Tibial nerve (tissue), 4 donors: Measurements from ENCODE around the gene MYOZ3. TPM values are rescaled to one million over a fixed set of nuclear protein-coding genes. Genes with fewer than 3 reads are reported as not detected.

Experiments used
- DNase-seq, 2 donors: peaks; one replicate each; pipeline ENCODE4 v3.0.0-alpha.2; 2019; ENCODE audit warnings: low spot score in 2 of 2
- H3K27ac ChIP-seq, 4 donors: fragments of 200-600 bp; sonication (generic) in 3 of 4; one replicate each; pipeline ENCODE4 v1.5.1; 2017 to 2019; ENCODE audit warnings: mild to moderate bottlenecking in 1 of 4
- H3K27me3 ChIP-seq, 2 donors: fragments of 200-600 bp; sonication (generic) in 1 of 2; one replicate each; pipeline versions ENCODE4 v1.5.1 to v1.6.0; 2017 to 2019
- H3K36me3 ChIP-seq, 3 donors: fragments of 200-600 bp; sonication (generic); one replicate each; pipeline ENCODE4 v1.5.1; 2018 to 2019
- H3K4me1 ChIP-seq, 4 donors: fragments of 200-600 bp; sonication (generic) in 3 of 4; one replicate each; pipeline ENCODE4 v1.5.1; 2017 to 2019
- H3K4me3 ChIP-seq, 4 donors: fragments of 200-600 bp; sonication (generic) in 3 of 4; one replicate each; pipeline ENCODE4 v1.5.1; 2017 to 2019; ENCODE audit warnings: mild to moderate bottlenecking in 1 of 4, moderate library complexity in 1 of 4
- H3K9me3 ChIP-seq, 4 donors: fragments of 200-600 bp; sonication (generic) in 3 of 4; one replicate each; pipeline ENCODE4 v1.5.1; 2017 to 2019
- EP300 ChIP-seq, 2 donors: sonication (generic); formaldehyde crosslinking; IDR thresholded peaks; one replicate each; pipeline ENCODE4 v1.6.1; 2017; ENCODE audit warnings: antibody characterized with exemption in 2 of 2, mild to moderate bottlenecking in 1 of 2
- POLR2A ChIP-seq, 2 donors: fragments of 450-650 bp; IDR thresholded peaks; one replicate each; pipeline ENCODE4 v1.6.1; 2017; ENCODE audit warnings: antibody characterized with exemption in 2 of 2, mild to moderate bottlenecking in 2 of 2, moderate library complexity in 2 of 2
- WGBS, 2 donors: methylation state at CpG; one replicate each; pipeline ENCODE4 v1.1.5; 2018; 5-methylcytosine and 5-hydroxymethylcytosine counted together
- total RNA-seq, 4 donors: library from RNA; depleted of rRNA; stranded (reverse); fragments of >200 nt; gene quantifications; one replicate each; pipeline ENCODE4 v1.1.0, GENCODE V29; 2016
- TF ChIP-seq, protein P1 (sequence below), 5 experiments: fragments of 200-600 bp in 3 of 5; fragments of 450-650 bp in 2 of 5; sonication (generic) in 3 of 5; IDR thresholded peaks; one replicate each; pipeline ENCODE4 v1.5.1; 2016 to 2019; ENCODE audit warnings: antibody characterized with exemption in 5 of 5, mild to moderate bottlenecking in 3 of 5, moderate library complexity in 2 of 5

Gene MYOZ3
- total RNA-seq, 4 donors from 2014 or later = 0.30 to 9.0 (median 4.6) TPM

DNA sequence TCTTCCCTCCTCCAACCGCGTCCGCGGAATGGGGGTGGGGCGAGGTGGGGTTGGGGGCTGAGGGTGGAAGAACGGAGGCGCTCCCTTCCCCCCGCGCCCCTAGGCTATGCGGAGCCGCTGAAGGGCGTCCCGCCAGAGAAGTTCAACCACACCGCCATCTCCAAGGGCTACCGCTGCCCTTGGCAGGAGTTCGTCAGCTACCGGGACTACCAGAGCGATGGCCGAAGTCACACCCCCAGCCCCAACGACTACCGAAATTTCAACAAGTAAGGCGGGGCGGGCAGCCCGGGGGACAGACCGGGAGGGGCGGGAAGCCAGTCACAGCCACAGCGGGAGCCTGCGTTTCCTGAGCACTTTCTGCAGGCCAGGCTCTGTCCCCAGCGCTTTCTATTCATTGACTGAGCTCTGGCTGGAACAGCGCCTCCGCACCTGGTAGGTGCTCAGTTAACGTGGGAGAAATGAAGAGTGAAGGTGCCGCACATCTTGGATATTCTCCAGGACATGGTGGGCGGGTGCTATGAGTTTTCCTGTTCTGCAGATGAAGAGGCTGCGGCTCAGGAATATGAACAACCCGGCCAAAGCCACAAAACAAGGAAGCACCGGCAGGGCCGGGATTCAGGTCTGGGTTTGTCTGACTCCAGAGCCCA is 11.3 kb downstream of the MYOZ3 start:
- TF ChIP-seq POLR2A (IDR thresholded peaks at IDR 0.05) (no peak), EP300 (IDR thresholded peaks at IDR 0.05) (no peak)
- TF ChIP-seq, protein P1, sequence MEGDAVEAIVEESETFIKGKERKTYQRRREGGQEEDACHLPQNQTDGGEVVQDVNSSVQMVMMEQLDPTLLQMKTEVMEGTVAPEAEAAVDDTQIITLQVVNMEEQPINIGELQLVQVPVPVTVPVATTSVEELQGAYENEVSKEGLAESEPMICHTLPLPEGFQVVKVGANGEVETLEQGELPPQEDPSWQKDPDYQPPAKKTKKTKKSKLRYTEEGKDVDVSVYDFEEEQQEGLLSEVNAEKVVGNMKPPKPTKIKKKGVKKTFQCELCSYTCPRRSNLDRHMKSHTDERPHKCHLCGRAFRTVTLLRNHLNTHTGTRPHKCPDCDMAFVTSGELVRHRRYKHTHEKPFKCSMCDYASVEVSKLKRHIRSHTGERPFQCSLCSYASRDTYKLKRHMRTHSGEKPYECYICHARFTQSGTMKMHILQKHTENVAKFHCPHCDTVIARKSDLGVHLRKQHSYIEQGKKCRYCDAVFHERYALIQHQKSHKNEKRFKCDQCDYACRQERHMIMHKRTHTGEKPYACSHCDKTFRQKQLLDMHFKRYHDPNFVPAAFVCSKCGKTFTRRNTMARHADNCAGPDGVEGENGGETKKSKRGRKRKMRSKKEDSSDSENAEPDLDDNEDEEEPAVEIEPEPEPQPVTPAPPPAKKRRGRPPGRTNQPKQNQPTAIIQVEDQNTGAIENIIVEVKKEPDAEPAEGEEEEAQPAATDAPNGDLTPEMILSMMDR (IDR thresholded peaks at IDR 0.05) = no peak
- H3K36me3 ChIP-seq = no peaks in the 10 kb centered on the region
- H3K4me1 ChIP-seq = peaks cover 0 to 49% (median 31%) of the 10 kb centered on the region in 4 donors
- no peaks in the 10 kb centered on the region for H3K27me3 ChIP-seq
- H3K27ac ChIP-seq = peak overlapping the region; percentile 22 to 85 (median 59)
- peak overlapping the region; percentile 32 to 58 (median 50) for H3K4me3 ChIP-seq
- WGBS, 2 donors = 7 to 21% methylated on average over 9 to 21 of the region's 38 CpGs
- peak in 1 of 2 donors; percentile 54 for DNase-seq
- no peaks in the 10 kb centered on the region for H3K9me3 ChIP-seq

DNA sequence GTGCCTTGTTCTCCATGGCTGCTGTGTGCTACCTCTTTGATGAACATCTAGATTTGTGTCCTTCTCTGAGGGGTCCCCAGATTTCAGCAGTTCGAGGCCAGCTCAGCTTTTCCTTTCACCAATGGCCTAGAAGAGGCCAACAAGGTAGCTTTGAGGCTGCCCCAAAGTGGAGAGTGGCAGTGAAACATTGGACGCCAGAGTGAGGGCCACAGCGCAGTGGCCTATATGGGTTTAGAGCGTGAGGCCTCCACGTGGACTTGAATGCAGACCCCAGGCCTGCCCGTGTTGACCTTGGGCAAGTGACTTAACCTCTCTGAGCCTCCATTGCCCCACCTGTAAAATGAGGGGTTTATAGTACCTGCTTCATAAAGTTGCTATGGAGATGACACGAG is 11.8 kb downstream of the MYOZ3 start:
- peak overlapping the region in 3 of 4 donors; percentile 45 to 58 (median 56) for H3K4me3 ChIP-seq
- peaks cover 0 to 49% (median 31%) of the 10 kb centered on the region in 4 donors for H3K4me1 ChIP-seq
- H3K27ac ChIP-seq = peak overlapping the region in 2 of 4 donors; percentile 81 to 85
- DNase-seq = no peak
- H3K36me3 ChIP-seq = peaks cover 0 to 3% (median 0%) of the 10 kb centered on the region in 3 donors
- H3K9me3 ChIP-seq = no peaks in the 10 kb centered on the region
- TF ChIP-seq EP300 (IDR thresholded peaks at IDR 0.05) (no peak), POLR2A (IDR thresholded peaks at IDR 0.05) (no peak)
- TF ChIP-seq, protein P1 (IDR thresholded peaks at IDR 0.05) = no peak
- 78 to 80% methylated on average over 7 of the region's 7 CpGs for WGBS, 2 donors
- H3K27me3 ChIP-seq = no peaks in the 10 kb centered on the region

GRCh38 chr5:150674341-150674821 is 13.3 kb downstream of the MYOZ3 start:
- Histone ChIP-seq H3K36me3 (peaks cover 0 to 18% (median 0%) of the 10 kb centered on the region in 3 donors), H3K9me3 (no peaks in the 10 kb centered on the region), H3K27me3 (no peaks in the 10 kb centered on the region), H3K27ac (peak overlapping the region in 3 of 4 donors; percentile 44 to 85 (median 76)), H3K4me3 (no peak overlapping the region), H3K4me1 (peaks cover 0 to 49% (median 31%) of the 10 kb centered on the region in 4 donors)
- 60 to 62% methylated on average over 4 of the region's 4 CpGs for WGBS, 2 donors
- TF ChIP-seq EP300 (IDR thresholded peaks at IDR 0.05) = peak in 1 of 2 donors; percentile 64
- TF ChIP-seq, protein P1 (IDR thresholded peaks at IDR 0.05) = no peak
- TF ChIP-seq POLR2A (IDR thresholded peaks at IDR 0.05) = no peak
- peak; percentile 60 to 76 for DNase-seq

DNA sequence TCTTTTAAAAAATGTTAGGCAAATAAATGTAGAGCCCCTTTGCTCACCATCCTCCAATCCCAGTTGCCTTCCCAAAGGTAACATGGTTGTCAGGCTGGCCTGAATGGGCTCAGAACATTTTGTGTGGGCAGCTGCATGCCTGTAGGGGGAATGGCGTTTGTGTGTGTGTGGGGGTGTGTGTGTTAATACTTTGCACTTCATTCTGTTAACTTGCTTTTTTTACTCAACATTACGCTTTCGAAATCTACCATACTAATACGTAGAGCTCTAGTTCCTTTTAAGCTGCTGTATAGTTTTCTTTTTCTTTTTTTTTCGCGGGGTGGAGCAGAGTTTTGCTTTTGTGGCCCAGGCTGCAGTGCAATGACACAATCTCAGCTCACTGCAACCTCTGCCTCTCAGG is 14.0 kb downstream of the MYOZ3 start:
- no peak for DNase-seq
- H3K4me1 ChIP-seq = peaks cover 0 to 49% (median 31%) of the 10 kb centered on the region in 4 donors
- WGBS, 2 donors = 73% methylated on average over 6 of the region's 6 CpGs
- no peaks in the 10 kb centered on the region for H3K27me3 ChIP-seq
- no peaks in the 10 kb centered on the region for H3K9me3 ChIP-seq
- H3K27ac ChIP-seq = peak overlapping the region in 2 of 4 donors; percentile 76 to 85
- no peak for TF ChIP-seq POLR2A (IDR thresholded peaks at IDR 0.05)
- TF ChIP-seq, protein P1 (IDR thresholded peaks at IDR 0.05) = no peak
- no peak for TF ChIP-seq EP300 (IDR thresholded peaks at IDR 0.05)
- peaks cover 0 to 21% (median 0%) of the 10 kb centered on the region in 3 donors for H3K36me3 ChIP-seq
- no peak overlapping the region for H3K4me3 ChIP-seq

DNA sequence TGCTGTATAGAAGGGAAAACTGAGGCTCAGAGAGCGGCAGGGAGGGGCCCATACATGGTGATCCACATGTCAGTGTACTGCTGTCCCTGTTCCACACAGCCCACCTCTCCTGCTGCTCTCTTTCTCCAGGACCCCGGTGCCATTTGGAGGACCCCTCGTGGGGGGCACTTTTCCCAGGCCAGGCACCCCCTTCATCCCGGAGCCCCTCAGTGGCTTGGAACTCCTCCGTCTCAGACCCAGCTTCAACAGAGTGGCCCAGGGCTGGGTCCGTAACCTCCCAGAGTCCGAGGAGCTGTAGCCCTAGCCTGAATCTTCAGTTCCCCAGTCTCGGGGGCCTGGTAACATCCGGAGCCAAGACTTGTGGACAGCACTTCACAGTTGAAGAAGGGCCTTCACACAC is 15.5 kb downstream of the MYOZ3 start:
- 89 to 96% methylated on average over 7 to 9 of the region's 9 CpGs for WGBS, 2 donors
- Histone ChIP-seq H3K4me3 (no peak overlapping the region), H3K4me1 (peaks cover 0 to 41% (median 24%) of the 10 kb centered on the region in 4 donors), H3K9me3 (no peaks in the 10 kb centered on the region), H3K27me3 (no peaks in the 10 kb centered on the region), H3K27ac (no peak overlapping the region), H3K36me3 (peaks cover 0 to 29% (median 0%) of the 10 kb centered on the region in 3 donors)
- TF ChIP-seq EP300 (IDR thresholded peaks at IDR 0.05) = no peak
- TF ChIP-seq POLR2A (IDR thresholded peaks at IDR 0.05) = no peak
- TF ChIP-seq, protein P1 (IDR thresholded peaks at IDR 0.05) = no peak
- no peak for DNase-seq
